ENCODE data around the gene MACO1.
A peak's percentile ranks its signal among the peaks of the same experiment; 100 is the strongest.
"Not testable (repeated sequence)": the region's sequence is repeated elsewhere in the genome, so short reads cannot be mapped to it uniquely, and the experiment has no call there.

The MACO1 gene, protein sequence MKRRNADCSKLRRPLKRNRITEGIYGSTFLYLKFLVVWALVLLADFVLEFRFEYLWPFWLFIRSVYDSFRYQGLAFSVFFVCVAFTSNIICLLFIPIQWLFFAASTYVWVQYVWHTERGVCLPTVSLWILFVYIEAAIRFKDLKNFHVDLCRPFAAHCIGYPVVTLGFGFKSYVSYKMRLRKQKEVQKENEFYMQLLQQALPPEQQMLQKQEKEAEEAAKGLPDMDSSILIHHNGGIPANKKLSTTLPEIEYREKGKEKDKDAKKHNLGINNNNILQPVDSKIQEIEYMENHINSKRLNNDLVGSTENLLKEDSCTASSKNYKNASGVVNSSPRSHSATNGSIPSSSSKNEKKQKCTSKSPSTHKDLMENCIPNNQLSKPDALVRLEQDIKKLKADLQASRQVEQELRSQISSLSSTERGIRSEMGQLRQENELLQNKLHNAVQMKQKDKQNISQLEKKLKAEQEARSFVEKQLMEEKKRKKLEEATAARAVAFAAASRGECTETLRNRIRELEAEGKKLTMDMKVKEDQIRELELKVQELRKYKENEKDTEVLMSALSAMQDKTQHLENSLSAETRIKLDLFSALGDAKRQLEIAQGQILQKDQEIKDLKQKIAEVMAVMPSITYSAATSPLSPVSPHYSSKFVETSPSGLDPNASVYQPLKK

DNA sequence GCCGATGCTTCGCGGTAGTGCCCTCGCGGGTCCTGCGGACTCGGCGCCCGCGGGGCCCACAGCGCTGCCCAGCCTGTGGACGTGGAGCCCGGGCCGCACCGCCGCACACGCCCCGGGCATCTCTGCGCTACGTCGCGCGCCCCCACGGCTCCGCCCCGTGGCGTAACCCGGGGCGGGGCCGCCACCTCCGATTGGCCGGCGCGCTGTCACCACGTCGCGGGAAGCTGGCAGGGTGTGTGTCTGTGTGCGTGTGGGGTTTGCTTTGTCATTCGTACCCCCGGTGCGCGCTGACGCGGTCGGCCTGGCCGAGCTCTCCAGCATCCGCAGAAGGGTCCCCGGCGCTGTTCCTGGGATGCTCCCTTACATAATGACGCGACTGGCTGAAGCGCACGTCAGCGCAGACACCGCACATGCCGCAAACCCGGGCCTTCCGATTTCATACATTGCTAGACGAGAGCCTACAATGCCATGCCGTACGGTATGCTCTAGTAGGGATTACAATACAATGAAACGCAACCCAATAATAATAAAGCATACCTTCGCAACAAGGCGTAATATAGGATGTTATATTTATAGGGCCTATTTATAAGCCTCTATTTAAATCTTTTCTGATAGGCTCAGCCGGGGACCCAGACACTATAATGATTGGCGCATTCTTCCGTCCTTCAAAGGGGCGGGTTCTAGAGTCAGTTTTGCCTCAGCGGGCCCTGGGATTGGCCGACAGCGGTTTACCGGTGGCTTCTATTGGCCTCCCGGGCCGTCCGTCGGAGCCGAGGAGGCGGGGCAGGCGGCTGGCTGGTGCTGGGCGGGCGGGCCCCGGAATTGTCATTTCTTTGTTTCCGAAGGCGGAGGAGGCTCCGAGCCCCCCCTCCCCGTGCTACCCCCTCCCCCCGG, at the start of gene MACO1:
Gene MACO1 (plus strand): TSS at position 825 of the 894 bp plus-strand sequence. CDS start 202 bp downstream, outside the sequence.
- DNase-seq (ENCODE audit: low spot score): peak; percentile 97

DNA sequence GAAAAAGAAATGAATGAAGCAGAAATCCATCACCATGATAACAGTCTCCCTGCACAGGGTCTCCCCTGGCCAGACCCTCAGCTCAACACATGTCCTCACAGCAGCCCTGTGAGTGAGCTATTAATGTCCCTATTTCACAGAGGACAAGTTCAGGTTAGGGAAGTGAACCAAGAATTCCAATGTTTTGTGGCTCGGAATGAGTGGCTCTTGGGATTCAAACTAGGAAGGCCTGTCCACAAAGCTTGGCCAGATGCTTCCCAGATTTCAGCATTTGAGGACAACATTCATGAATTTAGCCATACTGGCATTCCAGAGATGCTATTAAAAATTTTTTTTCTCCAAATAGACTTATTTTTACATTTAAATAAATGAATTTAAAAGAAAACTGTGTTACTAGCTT, 48.2 kb upstream of the MACO1 start:
- DNase-seq (ENCODE audit: low spot score): not testable (repeated sequence)

DNA sequence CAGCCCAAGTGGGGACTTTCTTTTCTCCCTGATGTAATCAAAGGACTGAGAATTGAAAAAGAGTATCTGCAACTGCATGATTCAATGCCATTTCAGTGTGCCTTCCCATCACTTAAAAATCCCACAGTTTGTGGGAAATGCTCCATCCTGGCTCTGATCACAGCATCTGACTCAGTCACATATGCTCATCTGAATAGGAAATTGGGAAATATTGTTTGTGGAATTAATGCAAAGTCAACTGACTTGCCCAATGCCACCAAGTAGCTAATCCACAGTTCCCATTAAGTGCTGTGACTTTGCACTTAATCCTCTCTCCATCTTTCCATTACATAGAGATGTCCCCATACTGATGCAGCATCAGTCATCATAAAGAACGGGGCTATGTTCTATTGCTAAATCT, 47.6 kb upstream of the MACO1 start:
- not testable (repeated sequence) for DNase-seq (ENCODE audit: low spot score)

DNA sequence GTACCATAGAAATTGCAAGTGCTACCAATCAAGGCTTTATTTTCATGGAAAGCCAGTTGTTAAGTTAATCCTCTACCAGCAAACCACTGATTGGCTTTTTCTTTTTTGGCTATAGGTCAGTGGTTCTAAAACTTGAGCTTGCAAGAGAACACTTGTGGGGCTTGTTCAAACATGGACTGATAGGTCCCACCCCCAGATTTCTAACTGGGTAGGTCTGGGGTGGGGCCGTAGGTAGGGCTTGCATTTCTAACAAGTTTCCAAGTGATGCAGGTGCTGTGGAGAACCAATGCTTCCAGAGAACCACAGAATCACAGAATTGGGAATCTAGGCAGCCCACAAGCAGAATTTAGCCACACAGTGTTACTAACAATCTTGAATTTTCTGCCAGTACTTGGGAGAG, 46.8 kb upstream of the MACO1 start:
- not testable (repeated sequence) for DNase-seq (ENCODE audit: low spot score)

DNA sequence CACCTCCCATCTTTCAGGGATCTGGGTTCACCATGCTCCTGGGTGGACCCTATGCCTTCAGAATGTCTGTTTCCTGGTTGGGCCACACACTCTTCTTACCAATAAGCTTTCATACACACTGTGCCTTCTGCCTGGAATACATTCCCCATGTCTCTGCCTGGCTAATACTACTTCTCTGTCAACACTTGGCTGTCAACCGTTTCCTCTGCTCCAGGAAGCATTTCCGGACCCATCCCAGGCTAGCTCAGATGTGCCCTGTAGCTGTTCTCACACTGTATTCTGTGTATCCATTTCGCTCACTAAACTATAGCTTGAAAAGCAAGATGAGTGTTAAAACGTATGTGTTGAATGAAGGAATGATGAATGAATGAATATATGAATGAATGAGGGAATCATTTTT, 43.6 kb upstream of the MACO1 start:
- DNase-seq (ENCODE audit: low spot score): not testable (repeated sequence)

DNA sequence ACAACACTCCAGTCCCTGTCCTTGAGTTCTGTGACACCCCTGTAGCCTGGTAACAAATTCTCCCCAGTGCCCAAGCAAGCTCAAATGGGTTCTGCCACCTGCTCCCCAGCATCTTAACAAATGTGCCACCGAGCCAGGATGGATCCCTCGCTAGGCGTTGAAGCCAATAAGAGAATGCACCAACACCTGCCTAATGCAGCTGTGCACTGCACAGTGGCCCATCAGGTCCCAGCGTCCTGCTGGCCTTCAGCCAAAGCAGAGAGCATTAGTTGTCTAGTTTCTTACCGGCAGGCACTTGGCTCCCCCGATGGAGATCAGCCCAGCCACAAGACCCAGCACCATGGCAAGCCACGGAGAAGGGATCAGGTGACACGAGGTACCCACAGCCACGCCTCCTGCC, 42.0 kb upstream of the MACO1 start:
- DNase-seq (ENCODE audit: low spot score): not testable (repeated sequence)

DNA sequence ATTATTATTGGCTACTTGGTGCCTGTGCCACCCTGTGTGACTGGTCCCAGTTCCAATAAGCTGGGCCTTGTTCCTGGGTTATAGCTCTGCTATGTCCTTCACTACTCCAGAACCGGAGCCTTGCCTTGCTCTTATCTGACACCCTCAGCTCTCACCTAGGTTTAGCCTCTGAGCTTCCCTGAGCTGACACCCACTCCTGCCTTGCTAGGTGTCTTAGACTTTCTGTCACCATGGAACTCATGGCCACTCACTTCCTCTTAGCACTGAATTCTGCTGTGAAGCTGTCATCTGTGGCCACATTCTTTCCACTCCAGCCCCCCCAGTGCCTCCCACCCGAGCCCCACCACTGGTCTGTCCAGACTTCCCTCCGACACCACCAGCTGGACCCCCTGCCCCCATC, 41.0 kb upstream of the MACO1 start:
- DNase-seq (ENCODE audit: low spot score): not testable (repeated sequence)

DNA sequence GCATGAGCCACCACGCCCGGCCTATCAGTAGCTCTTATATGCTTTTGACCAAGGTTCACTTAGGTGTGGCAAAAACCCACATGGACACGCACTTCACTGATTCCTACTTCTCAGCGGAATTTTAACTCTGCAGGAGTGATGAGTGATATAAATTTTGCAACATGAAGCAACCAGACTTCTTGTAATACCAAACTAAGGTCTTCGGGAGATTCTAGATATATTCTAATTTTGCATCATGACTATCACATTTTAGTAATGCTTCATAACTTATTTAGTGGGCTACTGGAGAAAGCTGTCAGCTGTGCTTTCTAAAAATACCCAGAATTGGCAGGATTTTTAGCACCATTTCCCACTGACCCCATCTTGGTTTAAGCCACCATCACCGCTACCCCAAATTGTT, 37.9 kb upstream of the MACO1 start:
- no peak for DNase-seq (ENCODE audit: low spot score)

DNA sequence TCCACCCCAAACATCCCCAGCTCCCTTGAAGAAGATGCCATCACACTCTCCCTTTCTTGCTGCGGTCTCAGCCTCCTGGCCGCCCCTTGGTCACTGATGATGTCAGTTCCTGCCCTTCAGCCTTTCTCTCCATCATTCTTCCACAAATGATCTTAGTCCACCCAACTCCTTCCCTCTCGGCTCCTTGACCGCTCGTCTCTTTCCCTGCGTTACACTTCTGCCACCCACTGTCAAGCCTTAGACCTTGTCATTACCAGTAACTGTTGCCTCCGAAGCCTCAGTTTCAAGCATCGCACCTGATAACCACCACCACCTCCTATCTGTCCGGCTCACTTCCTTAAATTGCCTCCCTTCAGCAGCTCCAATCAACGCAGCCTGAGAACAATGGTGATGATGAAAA, 33.1 kb upstream of the MACO1 start:
- not testable (repeated sequence) for DNase-seq (ENCODE audit: low spot score)

DNA sequence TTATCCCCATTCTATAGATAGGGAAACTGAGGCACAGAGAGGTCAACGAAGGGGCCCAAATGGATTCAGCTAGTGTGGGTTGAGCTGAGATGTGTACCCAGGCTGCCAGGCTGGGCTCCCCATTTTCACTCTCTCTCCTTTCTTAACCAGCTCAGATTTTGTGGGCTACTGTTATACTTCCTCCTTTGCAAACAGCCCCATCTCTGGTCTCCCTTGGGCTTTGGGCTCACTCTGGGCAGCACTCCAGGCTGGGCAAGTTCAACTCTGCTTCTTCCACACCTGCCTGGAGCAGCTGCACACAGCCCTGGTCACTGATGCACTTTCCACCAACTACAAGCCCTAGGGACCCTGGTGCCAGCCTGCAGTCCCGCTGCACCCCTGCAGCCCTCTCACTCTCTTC, 32.6 kb upstream of the MACO1 start:
- DNase-seq (ENCODE audit: low spot score): not testable (repeated sequence)

DNA sequence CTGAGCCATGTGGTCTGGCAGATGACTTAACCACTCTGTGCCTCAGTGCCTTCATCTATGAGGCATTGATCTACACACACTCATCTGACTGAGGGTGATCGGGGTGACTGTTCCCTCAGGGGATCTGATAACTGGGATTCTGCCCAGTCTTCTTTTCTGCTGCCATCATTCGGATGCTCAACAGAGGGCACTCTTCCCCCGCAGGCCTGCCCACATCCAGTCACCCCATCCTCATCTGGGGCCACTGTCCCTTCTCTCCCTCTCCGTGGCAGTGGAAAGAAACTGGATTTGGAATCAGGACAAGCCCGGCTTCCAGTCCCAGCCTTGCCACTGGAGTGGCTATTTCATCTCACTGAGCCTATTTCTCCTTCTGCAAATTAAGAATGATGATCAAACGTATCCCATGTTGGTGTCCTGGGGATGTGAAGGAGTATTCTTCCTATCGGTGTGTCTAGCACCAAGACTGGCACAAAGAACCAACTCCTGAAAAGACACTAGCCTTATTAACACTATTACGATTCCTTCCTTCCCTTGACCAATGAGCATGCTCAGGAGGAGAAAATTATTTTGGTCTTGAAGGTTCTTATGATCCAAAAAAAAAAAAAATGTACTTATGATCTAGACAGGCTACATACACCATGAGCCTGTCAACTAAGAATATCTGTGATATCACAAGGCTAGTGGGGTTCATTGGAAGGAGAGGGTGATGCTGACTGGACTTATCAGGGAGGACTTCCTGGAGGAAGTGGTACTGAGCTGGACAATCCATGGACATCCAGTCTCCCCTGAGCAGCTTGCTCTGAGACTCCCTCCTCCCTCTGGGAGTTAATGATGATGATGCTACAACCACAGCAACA, 27.5 kb upstream of the MACO1 start:
- not testable (repeated sequence) for DNase-seq (ENCODE audit: low spot score)

DNA sequence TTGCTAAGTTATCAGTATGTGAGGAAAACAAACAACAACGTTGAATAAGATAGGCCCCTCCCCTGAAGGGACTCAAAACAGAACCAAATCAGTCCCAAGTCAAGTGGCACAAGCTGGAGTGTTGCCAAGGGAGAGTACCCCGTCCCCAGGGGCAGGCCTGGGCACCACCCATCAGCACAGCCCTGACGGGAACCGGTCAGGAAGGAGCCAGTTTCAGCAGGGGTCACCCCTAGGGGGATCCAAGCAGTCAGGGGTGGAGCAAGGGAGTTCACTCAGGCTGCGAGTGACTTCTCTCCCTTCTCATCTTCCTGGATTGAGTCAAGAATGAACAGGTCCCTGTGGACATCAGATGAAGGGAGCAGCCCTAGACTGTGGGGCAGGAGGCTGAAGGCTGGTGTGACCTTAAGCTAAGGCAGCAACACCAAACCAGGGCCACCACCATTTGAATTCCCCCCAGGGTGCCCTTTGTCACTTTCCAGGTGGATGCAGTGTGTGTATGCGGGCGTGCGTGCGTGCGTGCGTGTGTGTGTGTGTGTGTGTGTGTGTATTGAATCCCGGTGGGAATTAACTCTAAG, 24.9 kb upstream of the MACO1 start:
- not testable (repeated sequence) for DNase-seq (ENCODE audit: low spot score)

DNA sequence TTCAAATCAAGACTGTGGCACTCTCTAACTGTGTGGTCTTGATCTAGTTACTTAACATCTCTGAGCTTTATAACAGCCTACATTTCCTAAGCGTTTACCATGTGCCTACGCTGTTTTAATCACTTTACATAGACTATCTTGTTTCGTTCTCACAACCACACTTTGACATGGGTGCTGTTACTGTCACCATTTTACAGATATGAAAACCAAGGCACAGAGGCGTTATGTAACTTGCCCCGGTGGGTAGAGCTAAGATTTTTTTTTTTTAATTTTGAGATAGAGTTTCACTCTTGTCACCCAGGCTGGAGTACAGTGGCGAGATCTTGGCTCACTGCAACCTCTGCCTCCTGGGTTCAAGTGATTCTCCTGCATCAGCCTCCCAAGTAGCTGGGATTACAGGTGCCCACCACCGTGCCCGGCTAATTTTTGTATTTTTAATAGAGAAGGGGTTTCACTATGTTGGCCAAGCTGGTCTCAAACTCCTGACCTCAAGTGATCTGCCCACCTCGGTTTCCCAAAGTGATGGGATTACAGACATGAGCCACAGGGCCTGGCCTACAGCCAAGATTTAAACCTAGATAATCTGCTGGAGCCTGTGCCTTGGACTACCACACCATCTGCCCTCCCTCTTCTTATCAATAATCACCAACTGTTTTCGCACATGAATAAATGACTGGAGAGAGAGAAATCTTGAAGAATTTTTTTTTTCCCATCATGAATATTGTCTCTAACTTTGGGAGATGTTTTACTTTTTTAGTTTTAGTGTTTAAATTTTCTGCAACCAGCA, 20.9 kb upstream of the MACO1 start:
- not testable (repeated sequence) for DNase-seq (ENCODE audit: low spot score)

DNA sequence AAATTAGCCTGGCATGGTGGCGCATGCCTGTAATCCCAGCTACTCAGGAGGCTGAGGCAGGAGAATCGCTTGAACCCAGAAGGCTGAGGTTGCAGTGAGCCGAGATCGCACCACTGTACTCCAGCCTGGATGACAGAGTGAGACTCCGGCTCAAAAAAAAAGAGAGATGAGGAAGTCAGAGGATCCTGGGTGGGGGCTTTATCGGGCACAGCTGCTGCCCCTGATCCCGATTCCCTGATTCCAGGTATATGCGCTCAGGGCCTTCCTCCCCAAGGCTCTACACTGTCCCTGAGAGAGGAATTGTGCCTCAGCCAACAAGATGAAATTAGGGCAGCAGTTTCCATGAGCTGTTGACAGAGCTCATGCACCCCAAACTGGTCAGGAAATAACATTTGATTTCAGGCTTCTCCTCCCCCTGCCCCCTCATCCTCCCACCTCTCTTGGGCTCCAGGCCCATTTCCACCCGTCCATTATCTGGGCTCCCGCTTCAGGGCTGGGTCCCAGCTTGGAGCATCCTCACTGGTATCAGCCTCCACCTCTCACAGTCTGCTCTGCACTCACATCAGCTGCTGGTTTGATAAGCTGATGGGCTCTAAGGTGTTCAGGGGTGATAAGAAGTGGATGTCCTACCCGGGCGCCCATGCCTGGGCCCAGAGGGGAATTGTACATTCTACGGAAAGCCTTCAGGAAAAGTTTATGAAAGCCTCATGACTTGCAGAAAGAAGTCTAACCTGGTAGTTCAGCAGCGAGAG, 17.6 kb upstream of the MACO1 start:
- not testable (repeated sequence) for DNase-seq (ENCODE audit: low spot score)

DNA sequence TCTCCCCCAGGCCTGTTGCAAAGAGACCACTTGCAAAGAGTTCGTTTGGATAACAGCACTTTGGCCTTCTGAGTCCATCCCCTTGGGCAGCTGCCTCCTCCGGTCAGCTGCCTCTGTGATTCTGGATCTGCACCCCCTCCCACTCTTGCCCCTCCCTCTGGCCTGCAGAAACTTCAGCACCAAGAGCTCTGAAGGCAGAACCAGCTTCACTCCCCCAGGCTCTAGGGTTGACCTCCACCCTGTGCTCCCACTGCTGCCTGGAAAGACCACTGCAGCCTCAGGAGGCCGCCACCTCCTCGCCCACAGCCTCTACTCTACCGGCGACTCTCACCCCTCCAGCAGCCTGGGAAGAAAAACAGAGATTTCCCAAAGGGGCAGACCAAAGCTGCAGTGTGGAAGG, 16.5 kb upstream of the MACO1 start:
- not testable (repeated sequence) for DNase-seq (ENCODE audit: low spot score)

DNA sequence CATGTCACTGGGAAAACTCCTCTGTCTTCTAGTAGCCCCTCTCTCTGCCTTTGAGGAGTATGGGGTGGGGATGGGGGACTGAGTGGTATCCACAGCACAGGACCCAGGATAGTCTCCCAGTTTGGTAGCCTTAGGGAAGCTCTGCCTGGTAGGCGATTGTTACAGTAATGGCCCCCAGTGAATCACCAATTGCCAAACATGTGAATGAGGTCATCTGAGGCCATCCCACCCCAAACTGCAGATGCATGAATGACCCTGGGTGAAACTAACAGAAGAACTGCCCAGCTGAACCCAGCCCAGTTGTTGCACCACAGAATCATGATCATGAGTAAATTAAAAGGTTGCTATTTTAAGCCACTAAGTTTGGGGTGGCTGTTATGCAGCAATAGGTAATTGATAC, 16.1 kb upstream of the MACO1 start:
- not testable (repeated sequence) for DNase-seq (ENCODE audit: low spot score)

DNA sequence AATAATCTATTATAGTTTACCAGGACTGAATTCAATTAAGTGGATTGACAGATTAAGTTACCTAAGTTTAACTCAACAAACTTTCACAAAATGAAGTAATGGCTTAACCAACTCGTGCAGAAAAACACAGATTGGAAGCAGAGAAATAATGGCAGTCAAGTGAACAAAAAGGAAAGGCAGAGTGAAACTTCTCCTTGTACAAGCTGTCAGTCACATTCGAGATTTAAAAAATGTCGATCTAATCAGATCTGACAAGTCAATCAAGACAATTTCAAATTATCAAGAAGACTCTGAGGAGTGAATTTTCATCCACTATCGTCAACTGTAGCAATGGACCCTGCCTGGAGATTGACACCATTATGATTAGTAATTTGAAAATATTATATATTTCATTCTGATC, 13.4 kb upstream of the MACO1 start:
- DNase-seq (ENCODE audit: low spot score): not testable (repeated sequence)

DNA sequence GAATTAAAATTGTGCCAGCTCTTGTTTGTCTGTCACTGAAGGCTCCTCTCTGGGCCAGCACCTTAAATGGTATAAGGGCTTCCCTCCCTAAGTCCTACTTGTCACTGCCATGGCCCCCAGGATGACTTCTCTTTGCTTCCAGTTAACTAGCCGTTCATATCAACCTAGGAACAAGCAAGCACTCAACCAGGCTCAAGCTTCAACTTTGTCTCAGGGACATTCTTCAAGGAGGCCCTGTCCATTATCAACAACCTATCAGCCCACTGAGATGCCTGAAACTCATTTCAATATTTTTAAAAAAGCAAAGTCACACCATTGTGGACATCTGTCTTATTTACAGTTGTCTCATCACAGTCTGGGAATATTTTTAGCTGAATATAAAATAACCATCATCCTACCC, 11.4 kb upstream of the MACO1 start:
- DNase-seq (ENCODE audit: low spot score): not testable (repeated sequence)

DNA sequence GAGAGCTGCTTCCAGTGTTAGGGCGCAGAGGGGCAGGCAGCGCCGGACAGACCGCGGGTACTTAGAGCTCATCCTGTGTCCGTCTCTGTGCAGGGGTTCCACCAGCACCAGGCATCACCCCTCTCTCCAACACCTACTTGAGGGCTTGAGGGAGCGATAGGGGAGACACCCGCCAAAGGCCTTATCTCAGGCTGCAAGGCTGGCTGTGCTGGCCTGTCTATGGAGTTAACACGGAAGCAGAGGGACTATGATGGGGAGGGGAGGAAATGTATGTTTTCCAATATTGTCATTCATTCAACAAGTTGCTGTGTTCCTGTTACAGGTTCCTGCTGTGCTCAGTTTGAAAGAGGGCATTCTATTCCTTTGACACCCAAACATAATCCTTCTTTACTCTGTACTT, 10.0 kb upstream of the MACO1 start, which contains the start of gene RHCE:
Gene RHCE (minus strand): TSS at position 111 of the 400 bp plus-strand sequence. CDS start 39 bp downstream, at position 72.
- DNase-seq (ENCODE audit: low spot score): not testable (repeated sequence)

Measured in activated CD4-positive, alpha-beta T cell treated with anti-CD3 and anti-CD28 coated beads, Interleukin-2, Interleukin-4, amounts not matched to agents 100 ng/mL and 50 ng/mL, durations not matched to agents 16 hours and 8 hours (primary cell).